HG02870 (cell line): ENCODE measurements around the gene H2AZ2.
"Not testable (repeated sequence)": the region's sequence is repeated elsewhere in the genome, so short reads cannot be mapped to it uniquely, and the experiment has no call there.

Experiments
- ATAC-seq: cut with Tn5 transposase; IDR thresholded peaks from one replicate; pipeline ENCODE4 v1.9.1; 2021; ENCODE audit warnings: mild to moderate bottlenecking, moderate library complexity; ENCODE audit not compliant: unreplicated experiment

H2AZ2 gene

GRCh38 chr7:44823255-44823781 lies 24.6 kb downstream of the H2AZ2 start:
- no peak for ATAC-seq

- no peak for ATAC-seq
Measured at GRCh38 chr7:44819292-44819691, 28.6 kb downstream of the H2AZ2 start.

- no peak for ATAC-seq
Measured at GRCh38 chr7:44814919-44815318, 33.0 kb downstream of the H2AZ2 start.

GRCh38 chr7:44811571-44811970 lies 36.3 kb downstream of the H2AZ2 start:
- no peak for ATAC-seq

GRCh38 chr7:44811093-44811492 lies 36.8 kb downstream of the H2AZ2 start:
- no peak for ATAC-seq

GRCh38 chr7:44808914-44809393 lies 38.9 kb downstream of the H2AZ2 start:
- no peak for ATAC-seq

GRCh38 chr7:44805950-44806349 lies 41.9 kb downstream of the H2AZ2 start:
- ATAC-seq = no peak

- ATAC-seq = not testable (repeated sequence)
Measured at GRCh38 chr7:44803828-44804519, 43.9 kb downstream of the H2AZ2 start.

- no peak for ATAC-seq
Measured at GRCh38 chr7:44802418-44803025, 45.4 kb downstream of the H2AZ2 start.

GRCh38 chr7:44801890-44802289 lies 46.0 kb downstream of the H2AZ2 start:
- ATAC-seq = no peak

GRCh38 chr7:44799939-44800338 lies 47.9 kb downstream of the H2AZ2 start:
- ATAC-seq = no peak

GRCh38 chr7:44798649-44799305 lies 49.1 kb downstream of the H2AZ2 start:
- ATAC-seq = no peak

- ATAC-seq = peak; percentile 38
Measured at GRCh38 chr7:44797329-44798258, 50.3 kb downstream of the H2AZ2 start.

GRCh38 chr7:44796504-44797328 lies 51.2 kb downstream of the H2AZ2 start, which contains the start of gene PPIA:
Gene PPIA (plus strand): TSS chr7:44796681. CDS start chr7:44796725, 44 bp downstream.
- peak; percentile 87 for ATAC-seq

- peak; percentile 8 for ATAC-seq
Measured at GRCh38 chr7:44796034-44796503, 51.8 kb downstream of the H2AZ2 start.

- ATAC-seq = no peak
Measured at GRCh38 chr7:44794331-44794730, 53.6 kb downstream of the H2AZ2 start.

- no peak for ATAC-seq
Measured at GRCh38 chr7:44793919-44794318, 54.0 kb downstream of the H2AZ2 start.

GRCh38 chr7:44791278-44792219 lies 56.3 kb downstream of the H2AZ2 start:
- no peak for ATAC-seq
